Body of pancreas (tissue), 4 donors: Measurements from ENCODE around the gene CDCA8. TPM values are rescaled to one million over a fixed set of nuclear protein-coding genes. Genes with fewer than 3 reads are reported as not detected.

ENCODE experiments used
- ATAC-seq: fragments of 150-250 bp; one replicate; pipeline ENCODE4 v1.9.1; 2016
- DNase-seq, 4 donors: peaks; one replicate each; pipeline ENCODE4 v3.0.0-alpha.2; 2019
- H3K27ac ChIP-seq, 4 donors: fragments of 200-600 bp; sonication (generic); 1 replicate in 3 of 4; 2 replicates in 1 of 4; pipeline versions ENCODE4 v1.5.1 to v1.6.1; 2016 to 2019; ENCODE audit warnings: mild to moderate bottlenecking in 1 of 4, mixed read lengths in 1 of 4, moderate library complexity in 1 of 4
- H3K27me3 ChIP-seq, 2 donors: fragments of 200-600 bp; sonication (generic); one replicate each; pipeline ENCODE4 v1.6.0; 2016; ENCODE audit warnings: mild to moderate bottlenecking in 1 of 2
- H3K36me3 ChIP-seq, 2 donors: fragments of 200-600 bp; sonication (generic); replicated peaks in 1 of 2; 2 replicates each; pipeline ENCODE4 v1.5.1; 2016; ENCODE audit warnings: low read depth in 2 of 2; ENCODE audit not compliant: insufficient read depth in 1 of 2
- H3K4me1 ChIP-seq: fragments of 200-600 bp; sonication (generic); one replicate; pipeline ENCODE4 v1.6.0; 2016
- H3K4me3 ChIP-seq, 2 donors: fragments of 200-600 bp; sonication (generic); 1 replicate in 1 of 2; 2 replicates in 1 of 2; pipeline ENCODE4 v1.5.1; 2016 to 2019
- H3K9me3 ChIP-seq, 3 donors: fragments of 200-600 bp; sonication (generic); 1 replicate in 2 of 3; 2 replicates in 1 of 3; pipeline ENCODE4 v1.5.1; 2016
- POLR2A ChIP-seq, 3 donors: fragments of 450-650 bp; IDR thresholded peaks; one replicate each; pipeline ENCODE4 v1.6.1; 2016; ENCODE audit warnings: antibody characterized with exemption in 3 of 3, mild to moderate bottlenecking in 2 of 3
- WGBS, 2 donors: methylation state at CpG; one replicate each; pipeline ENCODE4 v1.1.5; 2017; 5-methylcytosine and 5-hydroxymethylcytosine counted together
- intact Hi-C: fragments of 100-400 bp; cut with DNase I; formaldehyde crosslinking; loops from one replicate; pipeline ENCODE4 v1.15.1; 2023
- total RNA-seq, 2 donors: library from RNA; depleted of rRNA; stranded (reverse); fragments of >200 nt; gene quantifications; one replicate each; pipeline ENCODE4 v1.1.0, GENCODE V29; 2016
- TF ChIP-seq, protein P1 (sequence below), 7 experiments: fragments of 450-650 bp in 4 of 7; fragments of 200-600 bp in 3 of 7; sonication (generic) in 3 of 7; IDR thresholded peaks; one replicate each; pipeline ENCODE4 v1.5.1; 2016 to 2019; ENCODE audit warnings: antibody characterized with exemption in 7 of 7

CDCA8 gene
- total RNA-seq, 2 donors from 2014 or later: not detected

DNA sequence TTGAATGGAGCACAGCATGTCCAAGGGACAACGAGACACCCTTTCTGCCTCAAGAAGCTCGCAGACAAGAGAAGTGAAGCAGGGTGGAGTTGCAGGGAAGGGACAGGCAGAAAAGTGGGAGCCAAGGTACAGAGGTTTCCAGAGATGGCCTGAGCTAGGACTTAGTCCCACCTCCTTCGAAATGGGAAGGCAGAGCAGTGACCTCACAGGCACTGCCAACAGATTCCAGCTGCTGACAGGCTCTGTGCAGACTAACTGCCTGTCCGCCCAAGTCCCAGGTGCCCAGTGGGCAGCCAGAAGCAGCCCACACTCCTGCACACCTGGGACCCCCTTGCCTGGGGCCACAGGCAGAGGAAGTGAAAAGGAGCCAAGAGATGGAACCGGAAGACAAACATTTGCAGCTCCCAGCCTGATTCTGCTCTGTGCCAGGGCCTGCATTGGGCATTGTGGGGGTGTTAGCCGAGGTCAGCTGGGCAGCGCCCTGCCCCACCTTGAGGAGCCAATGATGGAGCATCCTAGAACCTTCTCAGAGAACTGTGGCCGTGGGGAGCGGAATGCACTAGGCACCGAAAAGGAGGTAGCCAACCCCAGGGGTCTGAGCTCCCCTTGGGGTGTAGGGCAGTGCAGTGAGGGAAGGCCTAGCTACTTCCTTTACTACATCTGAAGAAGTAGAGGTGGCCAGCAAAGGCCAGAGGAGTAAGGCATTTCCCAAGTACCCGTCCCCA is 30.1 kb upstream of the CDCA8 start:
- no peaks in the 10 kb centered on the region for H3K9me3 ChIP-seq
- no peak for DNase-seq
- no peak for ATAC-seq
- no peaks in the 10 kb centered on the region for H3K4me1 ChIP-seq
- H3K4me3 ChIP-seq: no peak overlapping the region
- TF ChIP-seq, protein P1, sequence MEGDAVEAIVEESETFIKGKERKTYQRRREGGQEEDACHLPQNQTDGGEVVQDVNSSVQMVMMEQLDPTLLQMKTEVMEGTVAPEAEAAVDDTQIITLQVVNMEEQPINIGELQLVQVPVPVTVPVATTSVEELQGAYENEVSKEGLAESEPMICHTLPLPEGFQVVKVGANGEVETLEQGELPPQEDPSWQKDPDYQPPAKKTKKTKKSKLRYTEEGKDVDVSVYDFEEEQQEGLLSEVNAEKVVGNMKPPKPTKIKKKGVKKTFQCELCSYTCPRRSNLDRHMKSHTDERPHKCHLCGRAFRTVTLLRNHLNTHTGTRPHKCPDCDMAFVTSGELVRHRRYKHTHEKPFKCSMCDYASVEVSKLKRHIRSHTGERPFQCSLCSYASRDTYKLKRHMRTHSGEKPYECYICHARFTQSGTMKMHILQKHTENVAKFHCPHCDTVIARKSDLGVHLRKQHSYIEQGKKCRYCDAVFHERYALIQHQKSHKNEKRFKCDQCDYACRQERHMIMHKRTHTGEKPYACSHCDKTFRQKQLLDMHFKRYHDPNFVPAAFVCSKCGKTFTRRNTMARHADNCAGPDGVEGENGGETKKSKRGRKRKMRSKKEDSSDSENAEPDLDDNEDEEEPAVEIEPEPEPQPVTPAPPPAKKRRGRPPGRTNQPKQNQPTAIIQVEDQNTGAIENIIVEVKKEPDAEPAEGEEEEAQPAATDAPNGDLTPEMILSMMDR (IDR thresholded peaks at IDR 0.05): no peak
- no peak for TF ChIP-seq POLR2A (IDR thresholded peaks at IDR 0.05)
- 57 to 64% methylated on average over 8 of the region's 11 CpGs for WGBS, 2 donors
- no peak overlapping the region for H3K27ac ChIP-seq
- intact Hi-C loops: no loop called here
- no peaks in the 10 kb centered on the region for H3K36me3 ChIP-seq
- H3K27me3 ChIP-seq: peaks cover 0 to 9% of the 10 kb centered on the region in 2 donors

DNA sequence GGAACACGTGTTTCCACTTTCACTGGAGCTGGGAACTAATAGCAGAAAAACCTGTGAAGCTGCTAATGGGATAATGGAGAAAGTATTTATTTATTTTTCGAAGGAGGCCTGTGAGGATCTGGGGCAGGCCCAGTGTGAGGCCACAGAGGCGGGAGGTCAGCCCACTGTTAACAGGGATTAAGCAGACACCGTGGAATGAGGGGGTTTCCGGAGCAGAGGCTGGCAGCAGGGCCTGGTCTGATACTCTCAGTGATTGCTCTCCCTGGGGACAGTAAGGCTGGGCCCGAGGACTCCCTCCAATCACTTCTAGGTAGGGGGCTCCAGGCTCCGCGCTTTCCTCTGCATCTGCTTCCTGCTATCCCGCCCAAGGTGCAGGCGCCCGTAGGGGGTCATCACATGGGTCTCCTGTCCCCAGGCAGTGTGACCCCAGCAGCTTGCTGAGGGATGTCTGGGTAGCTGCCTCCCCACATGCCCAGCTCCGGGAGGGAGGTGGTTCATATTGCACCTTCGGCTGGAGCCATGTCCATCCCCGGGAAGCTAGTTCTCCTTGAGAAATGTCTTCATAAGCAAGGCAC is 28.8 kb upstream of the CDCA8 start:
- ATAC-seq (no peak), DNase-seq (no peak)
- Histone ChIP-seq H3K27me3 (peaks cover 0 to 9% of the 10 kb centered on the region in 2 donors), H3K9me3 (no peaks in the 10 kb centered on the region), H3K4me1 (no peaks in the 10 kb centered on the region), H3K36me3 (no peaks in the 10 kb centered on the region), H3K4me3 (no peak overlapping the region), H3K27ac (no peak overlapping the region)
- 31 to 34% methylated on average over 13 to 14 of the region's 14 CpGs for WGBS, 2 donors
- intact Hi-C loops: no loop called here
- TF ChIP-seq POLR2A (IDR thresholded peaks at IDR 0.05): no peak
- TF ChIP-seq, protein P1 (IDR thresholded peaks at IDR 0.05): no peak

DNA sequence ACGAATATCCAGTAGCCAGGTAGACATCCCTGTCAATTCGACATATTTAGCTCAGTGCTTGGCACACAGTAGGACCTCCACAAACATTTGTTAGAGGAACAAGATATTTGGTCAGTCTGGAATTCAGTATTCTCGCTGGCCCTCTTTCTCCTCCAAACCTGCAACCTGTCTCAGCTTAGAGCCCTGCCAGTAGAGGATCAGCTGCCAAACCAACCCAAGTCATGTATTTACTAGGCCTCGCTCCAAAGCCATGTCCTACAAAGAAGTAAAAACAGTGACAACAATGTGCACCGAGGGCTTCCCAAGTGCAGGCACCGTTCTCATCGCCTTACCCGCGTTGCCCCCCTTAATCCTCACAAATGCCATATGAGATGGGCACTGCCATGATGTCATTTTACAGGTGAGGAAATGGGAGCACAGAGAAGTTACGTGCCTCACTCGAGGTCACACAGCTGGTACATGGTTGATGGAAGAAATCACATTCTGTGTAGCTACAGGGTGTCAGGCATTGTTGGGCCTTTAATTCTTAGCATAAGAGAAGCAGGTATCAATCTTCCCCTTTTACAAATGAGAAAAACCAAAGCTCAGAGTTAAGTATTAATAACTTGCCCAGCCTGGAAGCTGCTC is 26.0 kb upstream of the CDCA8 start:
- intact Hi-C loops: no loop called here
- ATAC-seq: no peak

DNA sequence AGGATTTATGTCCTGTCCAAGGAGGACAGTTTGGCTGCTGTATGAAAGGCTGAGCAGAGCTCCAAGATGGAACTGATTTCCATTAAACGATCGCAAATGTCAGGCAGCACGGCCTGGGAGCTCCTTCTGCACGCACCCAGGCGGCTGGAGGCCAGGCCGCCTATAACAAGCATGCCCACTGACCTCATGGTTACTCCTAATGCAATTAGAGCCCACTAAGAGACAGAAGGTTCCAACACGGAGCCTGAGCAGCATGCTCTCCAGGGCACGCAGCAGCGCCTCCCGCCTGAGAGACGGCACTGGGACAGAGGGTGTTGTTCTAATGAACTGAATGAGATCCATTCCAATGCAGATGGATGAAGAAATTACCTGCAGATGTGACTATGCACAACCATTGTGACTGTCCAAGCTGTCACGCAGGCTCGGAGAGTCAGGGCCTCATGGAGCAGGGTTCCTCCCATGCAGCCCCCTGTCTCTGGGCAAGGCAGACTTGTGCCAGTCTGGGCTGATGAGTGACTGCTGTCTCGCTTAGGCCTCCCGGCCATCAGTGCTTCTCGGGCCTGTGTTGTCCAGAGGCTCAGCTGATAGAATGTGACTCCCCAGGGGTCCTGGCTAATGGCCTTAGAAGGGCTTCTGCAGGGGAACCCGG is 25.2 kb upstream of the CDCA8 start:
- H3K27me3 ChIP-seq: peaks cover 0 to 5% of the 10 kb centered on the region in 2 donors
- H3K27ac ChIP-seq: no peak overlapping the region
- H3K36me3 ChIP-seq: no peaks in the 10 kb centered on the region
- TF ChIP-seq, protein P1 (IDR thresholded peaks at IDR 0.05): no peak
- no peak for TF ChIP-seq POLR2A (IDR thresholded peaks at IDR 0.05)
- no peaks in the 10 kb centered on the region for H3K9me3 ChIP-seq
- ATAC-seq: no peak
- H3K4me1 ChIP-seq: no peaks in the 10 kb centered on the region
- H3K4me3 ChIP-seq: no peak overlapping the region
- intact Hi-C loops: no loop called here
- DNase-seq: no peak
- WGBS, 2 donors: 49 to 65% methylated on average over 4 to 16 of the region's 17 CpGs

More for the DNA sequence above, 26.0 kb upstream of the CDCA8 start:
- no peak for TF ChIP-seq POLR2A (IDR thresholded peaks at IDR 0.05)
- TF ChIP-seq, protein P1 (IDR thresholded peaks at IDR 0.05): no peak
- H3K9me3 ChIP-seq: no peaks in the 10 kb centered on the region
- no peak for DNase-seq
- peaks cover 0 to 5% of the 10 kb centered on the region in 2 donors for H3K27me3 ChIP-seq
- no peak overlapping the region for H3K27ac ChIP-seq
- 69 to 72% methylated on average over 11 of the region's 11 CpGs for WGBS, 2 donors
- no peaks in the 10 kb centered on the region for H3K36me3 ChIP-seq
- no peaks in the 10 kb centered on the region for H3K4me1 ChIP-seq
- no peak overlapping the region for H3K4me3 ChIP-seq
